ENCODE data around the gene RASL10B. TPM values are rescaled to one million over a fixed set of nuclear protein-coding genes. Genes with fewer than 3 reads are reported as not detected.
"Not testable (repeated sequence)": the region's sequence is repeated elsewhere in the genome, so short reads cannot be mapped to it uniquely, and the experiment has no call there.

Gene RASL10B, protein sequence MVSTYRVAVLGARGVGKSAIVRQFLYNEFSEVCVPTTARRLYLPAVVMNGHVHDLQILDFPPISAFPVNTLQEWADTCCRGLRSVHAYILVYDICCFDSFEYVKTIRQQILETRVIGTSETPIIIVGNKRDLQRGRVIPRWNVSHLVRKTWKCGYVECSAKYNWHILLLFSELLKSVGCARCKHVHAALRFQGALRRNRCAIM
- 13.0 TPM for polyA plus RNA-seq (ENCODE audit: insufficient read length)
- long read RNA-seq, donor 1, transcript RASL10B-201 (4 exons, 3,205 nt) = major isoform, 8 of 8 reads
- long read RNA-seq, donor 1, partial matches to known transcripts = 0 of 8 reads
- long read RNA-seq, donor 1, other reads (novel, unspliced or antisense) = 0 of 8 reads
- long read RNA-seq, donor 2, transcript RASL10B-201 (4 exons, 3,205 nt) = major isoform, 5 of 5 reads
- long read RNA-seq, donor 2, partial matches to known transcripts = 0 of 5 reads
- long read RNA-seq, donor 2, other reads (novel, unspliced or antisense) = 0 of 5 reads
- long read RNA-seq, donor 3, transcript RASL10B-201 (4 exons, 3,205 nt) = major isoform, 5 of 14 reads
- long read RNA-seq, donor 3, partial matches to known transcripts = 9 of 14 reads
- long read RNA-seq, donor 3, other reads (novel, unspliced or antisense) = 0 of 14 reads
- long read RNA-seq, donor 4 = 0 reads
- long read RNA-seq, donor 5, transcript RASL10B-201 (4 exons, 3,205 nt) = major isoform, 6 of 6 reads
- long read RNA-seq, donor 5, partial matches to known transcripts = 0 of 6 reads
- long read RNA-seq, donor 5, other reads (novel, unspliced or antisense) = 0 of 6 reads
- long read RNA-seq, donor 6, transcript RASL10B-201 (4 exons, 3,205 nt) = major isoform, 6 of 6 reads
- long read RNA-seq, donor 6, partial matches to known transcripts = 0 of 6 reads
- long read RNA-seq, donor 6, other reads (novel, unspliced or antisense) = 0 of 6 reads
- long read RNA-seq, donor 7, transcript RASL10B-201 (4 exons, 3,205 nt) = major isoform, 10 of 32 reads
- long read RNA-seq, donor 7, partial matches to known transcripts = 22 of 32 reads
- long read RNA-seq, donor 7, other reads (novel, unspliced or antisense) = 0 of 32 reads
- long read RNA-seq, donor 8, partial matches to known transcripts = 0 of 1 reads
- long read RNA-seq, donor 8, other reads (novel, unspliced or antisense) = 0 of 1 reads

- peak; percentile 55 for DNase-seq
Measured at GRCh38 chr17:35731239-35731916, at the start of gene RASL10B. TSS of gene RASL10B (plus strand) at chr17:35731639. CDS start at chr17:35735185, 3,546 bp downstream.

DNA sequence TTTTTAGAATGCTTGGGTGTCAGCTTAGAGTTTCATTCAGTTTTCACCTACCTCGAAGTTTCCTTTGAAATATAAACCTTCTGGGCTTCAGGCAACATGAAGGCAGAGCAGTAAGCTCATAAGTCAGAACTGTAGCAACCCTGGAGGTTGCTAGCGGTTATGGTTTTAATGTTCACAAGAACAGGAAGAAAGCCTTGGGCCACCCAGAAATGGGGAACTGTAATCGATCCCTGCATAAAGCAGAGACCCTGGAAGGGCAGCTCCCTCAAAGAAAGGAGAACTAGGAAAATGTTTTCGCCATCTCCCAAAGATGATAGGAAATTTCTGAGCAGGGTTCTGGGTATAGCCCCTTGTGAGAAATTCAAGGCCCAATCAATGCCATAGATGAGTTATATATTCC, 47.8 kb upstream of the RASL10B start:
- no peak for DNase-seq

- no peak for DNase-seq
Measured at GRCh38 chr17:35684055-35684802, 47.2 kb upstream of the RASL10B start.

GRCh38 chr17:35692512-35693210, 38.8 kb upstream of the RASL10B start:
- no peak for DNase-seq

- no peak for DNase-seq
Measured at GRCh38 chr17:35693662-35694061, 37.8 kb upstream of the RASL10B start.

DNA sequence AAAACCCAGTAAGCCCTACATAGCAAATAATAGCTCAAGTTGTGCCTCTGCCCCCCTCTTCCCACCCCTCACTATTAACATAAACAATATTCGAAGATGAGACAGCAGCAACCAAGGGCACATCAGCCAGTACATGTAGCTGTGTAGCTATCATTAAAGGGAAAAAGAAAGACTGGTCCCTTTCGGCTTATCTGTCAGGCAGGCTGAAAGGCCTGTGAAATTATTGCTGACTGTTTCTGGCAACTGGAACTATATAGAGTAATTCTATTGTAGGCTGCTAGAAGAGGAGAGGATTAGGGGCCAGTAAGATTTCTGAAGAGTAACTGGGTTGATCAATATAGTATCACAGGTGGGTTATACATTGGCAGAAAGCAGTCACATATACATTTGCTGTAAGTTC, 36.5 kb upstream of the RASL10B start:
- DNase-seq = no peak

- no peak for DNase-seq
Measured at GRCh38 chr17:35695613-35696012, 35.8 kb upstream of the RASL10B start.

- no peak for DNase-seq
Measured at GRCh38 chr17:35698800-35699199, 32.6 kb upstream of the RASL10B start.

- DNase-seq = no peak
Measured at GRCh38 chr17:35700150-35700549, 31.3 kb upstream of the RASL10B start.

GRCh38 chr17:35701491-35701890, 29.9 kb upstream of the RASL10B start:
- DNase-seq = no peak

- not testable (repeated sequence) for DNase-seq
Measured at GRCh38 chr17:35703308-35703707, 28.1 kb upstream of the RASL10B start.

GRCh38 chr17:35705230-35705629, 26.2 kb upstream of the RASL10B start:
- no peak for DNase-seq

DNA sequence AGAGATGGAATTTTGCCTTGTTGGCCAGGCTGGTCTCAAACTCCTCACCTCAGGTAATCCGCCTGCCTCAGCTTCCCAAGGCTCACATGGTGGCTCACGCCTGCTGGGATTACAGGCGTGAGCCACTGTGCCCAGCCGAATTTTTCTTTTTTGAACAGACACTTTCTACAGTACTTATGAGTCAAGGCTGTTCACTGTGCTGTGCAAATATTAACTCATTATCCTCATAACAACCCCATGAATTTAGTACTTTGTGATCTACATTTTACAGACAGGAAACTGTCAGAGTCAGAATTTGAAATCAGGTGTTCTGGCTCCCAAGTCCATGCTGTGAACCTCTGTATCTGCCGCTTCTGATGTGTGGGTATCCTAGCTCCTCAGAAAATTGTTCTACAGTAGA, 25.7 kb upstream of the RASL10B start:
- no peak for DNase-seq

DNA sequence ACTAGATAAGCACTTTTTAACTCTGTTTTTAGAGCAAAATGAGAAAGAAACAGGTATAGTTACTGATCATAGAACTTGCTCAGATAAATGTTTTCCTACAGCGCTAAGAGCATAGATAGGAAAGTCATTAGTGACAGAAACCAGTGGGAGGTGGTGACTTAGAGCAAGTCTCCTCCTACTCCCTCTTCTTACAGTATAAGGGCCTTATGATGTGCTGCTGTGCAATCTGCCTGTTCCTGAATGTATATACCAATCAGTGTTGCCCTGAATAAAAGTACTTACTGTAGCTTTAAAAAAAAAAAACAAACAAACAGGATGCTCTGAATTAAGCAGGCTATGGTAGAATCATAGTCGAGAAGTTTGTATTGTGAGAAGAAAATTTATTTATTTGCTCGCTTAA, 23.3 kb upstream of the RASL10B start:
- no peak for DNase-seq

DNA sequence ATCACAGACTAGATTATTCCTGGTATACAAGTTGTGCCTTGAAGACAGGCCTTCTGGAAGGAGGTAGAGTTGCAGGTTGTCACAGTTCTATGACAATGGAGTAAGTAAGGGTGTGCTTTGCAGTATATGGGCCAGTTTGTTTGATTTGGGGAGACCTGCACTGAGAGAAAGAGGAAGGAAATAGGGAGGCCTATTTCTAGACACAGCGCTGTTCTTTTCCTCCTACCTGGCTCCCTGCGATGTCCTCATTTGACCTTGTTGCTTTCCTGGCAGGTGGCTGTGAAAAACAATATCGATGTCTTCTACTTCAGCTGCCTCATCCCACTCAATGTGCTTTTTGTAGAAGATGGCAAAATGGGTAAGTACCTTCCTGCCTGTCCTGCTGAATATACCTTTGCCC, 22.5 kb upstream of the RASL10B start:
- DNase-seq = no peak

DNA sequence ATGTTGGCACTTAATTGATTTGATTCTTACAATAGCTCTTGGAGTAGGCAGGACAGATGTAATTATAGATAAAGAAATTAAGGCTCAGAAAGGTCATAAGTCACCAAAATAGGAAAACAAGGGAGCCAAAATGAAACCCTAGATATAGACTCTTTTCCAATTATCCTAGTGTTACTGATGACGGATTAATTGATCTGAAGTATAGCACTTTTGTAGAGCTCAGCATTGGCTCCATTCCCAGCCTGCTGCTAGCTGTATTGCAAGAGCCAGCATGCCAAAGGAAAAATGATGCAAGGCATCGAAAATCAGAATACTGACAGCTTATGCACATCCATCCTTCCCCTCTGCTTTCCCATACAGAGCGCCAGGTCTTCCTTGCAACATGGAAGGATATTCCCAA, 21.6 kb upstream of the RASL10B start:
- no peak for DNase-seq

DNA sequence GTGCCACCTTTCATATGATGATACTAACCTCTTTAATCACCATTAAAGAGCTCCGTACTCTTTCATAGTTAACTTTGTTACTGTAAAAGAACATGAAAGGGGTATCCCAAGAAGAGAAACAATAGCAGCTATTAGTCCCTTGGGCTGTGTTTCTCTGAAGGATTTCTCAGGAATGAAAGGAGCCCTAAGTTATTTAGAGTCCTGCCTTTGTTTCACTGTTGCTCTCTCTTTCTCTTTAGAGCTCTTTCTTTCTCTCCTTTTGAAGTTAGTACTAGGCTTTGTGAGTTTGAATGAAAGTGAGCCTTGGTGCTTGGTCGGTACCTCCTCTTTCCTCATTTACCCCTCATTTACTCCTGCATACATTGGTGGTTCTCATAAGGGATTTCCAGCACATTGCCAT, 20.5 kb upstream of the RASL10B start:
- no peak for DNase-seq

DNA sequence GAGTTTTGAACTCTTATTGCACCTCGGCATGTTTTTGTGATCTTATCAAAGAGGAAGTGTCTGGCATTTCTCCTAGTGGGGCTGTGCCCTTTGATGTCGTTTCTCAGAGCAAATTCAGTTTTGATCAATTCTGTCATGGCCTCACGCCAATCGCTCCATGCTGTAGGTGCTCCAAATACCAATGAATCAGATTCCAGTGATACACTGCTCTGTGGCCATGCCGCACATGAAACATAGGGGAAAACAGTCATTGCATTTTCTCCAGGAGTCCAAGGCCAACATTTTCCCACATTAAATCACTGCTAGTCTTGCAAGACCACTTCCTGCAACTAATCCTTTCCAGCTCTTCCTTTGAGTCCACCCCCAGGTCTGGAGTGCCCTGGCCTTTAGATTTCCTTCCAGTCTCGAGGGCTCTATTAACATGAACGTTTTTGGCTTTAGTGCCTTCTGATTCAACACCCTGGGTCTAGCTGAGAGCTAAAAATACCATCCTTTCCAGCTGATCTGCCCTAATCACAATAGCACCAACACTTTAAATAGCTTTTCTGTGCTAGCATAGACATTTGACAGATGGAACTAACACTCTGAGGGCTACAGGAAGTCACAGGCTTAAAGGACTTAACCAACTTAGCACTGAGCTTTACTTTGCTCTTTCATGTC, 18.2 kb upstream of the RASL10B start:
- DNase-seq = peak; percentile 54

DNA sequence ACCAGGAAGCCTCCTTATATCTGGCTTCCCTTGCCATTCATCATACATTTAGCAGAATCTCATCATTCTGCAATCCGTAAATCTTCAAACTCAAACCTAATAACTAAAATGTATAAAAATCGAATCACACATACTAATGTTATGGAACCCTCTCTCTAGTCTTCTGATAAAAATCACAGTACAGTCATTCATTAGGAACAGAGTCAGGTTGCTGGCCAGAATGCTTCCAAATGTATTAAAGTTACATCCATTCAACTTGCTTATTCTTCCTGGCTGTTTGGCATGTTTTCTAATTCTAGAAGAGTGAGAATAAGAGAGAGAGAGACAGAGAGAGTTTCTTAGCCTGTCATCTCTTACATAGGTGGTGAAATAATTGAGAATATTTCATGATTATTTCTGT, 16.5 kb upstream of the RASL10B start:
- DNase-seq = no peak

- DNase-seq = no peak
Measured at GRCh38 chr17:35715416-35715815, 16.0 kb upstream of the RASL10B start.

All from left kidney (tissue), 8 donors.